Suprapubic skin (tissue), 4 donors: ENCODE data around the gene RSPRY1. TPM values are rescaled to one million over a fixed set of nuclear protein-coding genes. Genes with fewer than 3 reads are reported as not detected.

Experiments used
- DNase-seq, 2 donors: peaks; one replicate each; pipeline ENCODE4 v3.0.0-alpha.2; 2019; ENCODE audit warnings: low spot score in 2 of 2
- H3K27ac ChIP-seq: fragments of 200-600 bp; sonication (generic); one replicate; pipeline ENCODE4 v1.5.1; 2019
- H3K27me3 ChIP-seq: fragments of 200-600 bp; sonication (generic); one replicate; pipeline ENCODE4 v1.5.1; 2019
- H3K36me3 ChIP-seq: fragments of 200-600 bp; sonication (generic); one replicate; pipeline ENCODE4 v1.5.1; 2019
- H3K4me1 ChIP-seq: fragments of 200-600 bp; sonication (generic); one replicate; pipeline ENCODE4 v1.5.1; 2019
- H3K4me3 ChIP-seq: fragments of 200-600 bp; sonication (generic); one replicate; pipeline ENCODE4 v1.5.1; 2019; ENCODE audit warnings: mild to moderate bottlenecking
- H3K9me3 ChIP-seq: fragments of 200-600 bp; sonication (generic); one replicate; pipeline ENCODE4 v1.5.1; 2019
- CTCF ChIP-seq, 2 donors: fragments of 200-600 bp in 1 of 2; fragments of 450-650 bp in 1 of 2; sonication (generic) in 1 of 2; IDR thresholded peaks; one replicate each; pipeline ENCODE4 v1.5.1; 2016 to 2019; ENCODE audit warnings: antibody characterized with exemption in 2 of 2, mild to moderate bottlenecking in 1 of 2, moderate library complexity in 1 of 2
- EP300 ChIP-seq: sonication (generic); formaldehyde crosslinking; IDR thresholded peaks from one replicate; pipeline ENCODE4 v1.6.1; 2017; ENCODE audit warnings: antibody characterized with exemption
- POLR2A ChIP-seq, 2 donors: fragments of 450-650 bp; IDR thresholded peaks; one replicate each; pipeline ENCODE4 v1.6.1; 2017; ENCODE audit warnings: antibody characterized with exemption in 2 of 2, mild to moderate bottlenecking in 2 of 2, moderate library complexity in 2 of 2
- POLR2AphosphoS5 ChIP-seq, 3 donors: sonication (generic); formaldehyde crosslinking; IDR thresholded peaks; one replicate each; pipeline ENCODE4 v1.6.1; 2017; ENCODE audit warnings: antibody characterized with exemption in 3 of 3
- WGBS: methylation state at CpG from one replicate; pipeline ENCODE4 v1.1.5; 2018; 5-methylcytosine and 5-hydroxymethylcytosine counted together
- total RNA-seq, 4 donors: library from RNA; depleted of rRNA; stranded (reverse); fragments of >200 nt; gene quantifications; one replicate each; pipeline ENCODE4 v1.1.0, GENCODE V29; 2016

Gene RSPRY1
- total RNA-seq, 4 donors from 2014 or later, result 16.3 to 48.3 (median 35.2) TPM

DNA sequence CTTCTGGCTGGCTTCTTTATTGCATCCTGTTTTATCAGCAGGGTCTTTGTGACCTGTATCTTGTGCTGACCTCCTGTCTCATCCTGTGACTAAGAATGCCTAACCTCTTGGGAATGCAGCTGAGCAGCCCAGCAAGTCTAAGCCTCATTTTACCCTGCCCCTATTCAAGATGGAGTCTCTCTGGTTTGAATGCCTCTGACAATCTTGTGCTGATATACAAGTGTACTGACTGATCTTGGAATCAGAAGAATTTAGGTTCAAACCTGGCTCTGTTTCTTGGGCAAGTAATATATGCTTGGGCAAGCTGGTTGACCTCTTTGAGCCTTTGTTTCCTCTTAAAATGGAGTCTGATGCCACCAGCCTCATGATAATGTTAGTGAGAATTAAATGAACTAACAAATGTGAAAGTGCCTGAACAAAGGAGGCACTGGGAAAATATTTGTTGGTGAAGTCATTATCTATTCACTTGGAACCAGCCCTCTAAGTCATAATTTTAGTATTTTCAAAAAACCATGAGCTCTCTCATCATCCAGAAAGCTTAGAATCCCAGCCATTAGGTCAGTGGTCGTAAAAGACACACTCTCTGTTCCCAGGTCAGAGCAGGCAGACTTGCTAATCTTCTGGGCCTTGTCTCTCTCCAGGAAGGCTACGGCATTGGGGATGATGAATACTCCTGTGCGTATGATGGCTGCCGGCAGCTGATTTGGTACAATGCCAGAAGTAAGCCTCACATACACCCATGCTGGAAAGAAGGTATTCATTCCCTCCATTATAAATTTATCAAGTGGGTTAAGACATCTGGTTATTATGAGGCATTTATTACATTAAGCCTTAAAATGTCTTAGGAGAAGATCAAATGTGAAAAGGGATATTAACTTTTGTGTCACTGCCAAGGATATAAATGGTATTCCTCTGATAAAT, 40.8 kb downstream of the RSPRY1 start:
- DNase-seq, result no peak
- no peaks in the 10 kb centered on the region for H3K27me3 ChIP-seq
- no peaks in the 10 kb centered on the region for H3K9me3 ChIP-seq
- WGBS, result 96% methylated on average over 4 of the region's 4 CpGs
- H3K36me3 ChIP-seq, result peaks cover 91% of the 10 kb centered on the region
- no peak overlapping the region for H3K4me3 ChIP-seq
- no peak overlapping the region for H3K27ac ChIP-seq
- peaks cover 4% of the 10 kb centered on the region for H3K4me1 ChIP-seq
- TF ChIP-seq POLR2A (IDR thresholded peaks at IDR 0.05), result no peak
- TF ChIP-seq CTCF (IDR thresholded peaks at IDR 0.05), result no peak

DNA sequence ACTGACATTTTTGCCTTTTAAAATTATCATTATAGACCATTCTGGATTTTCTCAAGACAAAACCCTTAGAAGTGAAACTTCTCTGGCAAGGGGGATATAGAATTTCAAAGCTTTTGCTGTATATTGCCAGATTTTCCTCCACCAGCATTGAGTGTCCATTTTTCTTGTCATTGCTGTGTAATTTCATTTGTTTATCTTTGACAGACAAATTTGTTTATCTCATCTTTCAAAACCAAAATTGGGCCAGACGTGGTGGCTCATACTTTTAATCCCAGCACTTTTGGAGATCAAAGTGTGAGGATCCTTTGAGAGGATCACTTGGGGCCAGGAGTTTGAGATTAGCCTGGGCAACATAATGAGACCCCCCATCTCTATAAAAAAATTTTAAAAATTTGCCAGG, 43.0 kb downstream of the RSPRY1 start:
- TF ChIP-seq EP300, result no peak
- no peak for TF ChIP-seq POLR2AphosphoS5 (IDR thresholded peaks at IDR 0.05)
- TF ChIP-seq POLR2A (IDR thresholded peaks at IDR 0.05), result no peak
- no peak for TF ChIP-seq CTCF (IDR thresholded peaks at IDR 0.05)
- WGBS, result 75% methylated on average over 1 of the region's 1 CpG

GRCh38 chr16:57231821-57232350, 45.8 kb downstream of the RSPRY1 start:
- Histone ChIP-seq H3K9me3 (no peaks in the 10 kb centered on the region), H3K27me3 (no peaks in the 10 kb centered on the region), H3K27ac (no peak overlapping the region), H3K36me3 (peaks cover 98% of the 10 kb centered on the region), H3K4me3 (no peak overlapping the region), H3K4me1 (peaks cover 4% of the 10 kb centered on the region)
- DNase-seq, result no peak
- WGBS, result 49% methylated on average over 3 of the region's 3 CpGs
- no peak for TF ChIP-seq POLR2AphosphoS5 (IDR thresholded peaks at IDR 0.05)

More for the DNA sequence above, 43.0 kb downstream of the RSPRY1 start:
- no peak overlapping the region for H3K4me3 ChIP-seq
- DNase-seq, result no peak
- peaks cover 4% of the 10 kb centered on the region for H3K4me1 ChIP-seq
- H3K9me3 ChIP-seq, result no peaks in the 10 kb centered on the region
- H3K27ac ChIP-seq, result no peak overlapping the region
- no peaks in the 10 kb centered on the region for H3K27me3 ChIP-seq
- peaks cover 96% of the 10 kb centered on the region for H3K36me3 ChIP-seq

DNA sequence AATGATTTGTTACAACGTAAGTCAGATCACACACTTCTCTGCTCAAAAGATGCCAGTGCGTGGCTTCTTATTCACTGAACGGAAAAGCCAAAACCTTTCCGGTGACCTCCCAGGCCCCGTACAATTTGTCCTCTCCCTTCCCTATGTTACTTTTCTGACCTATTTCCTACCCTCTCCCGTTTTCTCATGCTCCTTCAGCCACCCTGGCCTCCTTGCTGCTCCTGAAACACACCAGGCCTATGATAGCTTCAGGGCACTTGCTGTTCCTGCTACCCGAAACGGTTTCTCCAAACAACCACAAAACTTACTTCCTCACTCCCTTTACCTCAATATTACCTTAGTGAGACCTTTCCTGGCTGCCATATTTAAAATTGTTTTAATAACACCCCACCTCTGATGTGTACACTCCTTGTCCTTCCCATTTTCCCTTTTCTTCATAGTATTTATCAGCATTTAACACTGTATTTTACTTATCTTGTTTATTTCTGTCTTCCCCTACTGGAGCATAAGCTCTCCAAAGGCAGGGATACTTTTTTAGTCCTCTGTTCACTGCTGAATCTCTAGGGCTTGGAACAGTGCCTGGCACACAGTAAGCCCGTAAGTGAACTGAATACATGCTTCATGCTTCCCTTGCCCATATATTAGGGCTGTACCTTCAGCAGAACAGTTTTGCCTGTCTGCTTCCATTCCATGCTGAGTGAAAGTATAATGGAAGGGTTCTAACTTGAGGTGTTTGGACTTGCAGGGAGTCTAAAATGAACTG, 48.0 kb downstream of the RSPRY1 start:
- H3K4me1 ChIP-seq, result peaks cover 4% of the 10 kb centered on the region
- 90% methylated on average over 9 of the region's 9 CpGs for WGBS
- H3K36me3 ChIP-seq, result peaks cover 100% of the 10 kb centered on the region
- no peaks in the 10 kb centered on the region for H3K9me3 ChIP-seq
- DNase-seq, result no peak
- no peaks in the 10 kb centered on the region for H3K27me3 ChIP-seq
- H3K27ac ChIP-seq, result no peak overlapping the region
- TF ChIP-seq CTCF (IDR thresholded peaks at IDR 0.05), result no peak
- TF ChIP-seq POLR2AphosphoS5 (IDR thresholded peaks at IDR 0.05), result no peak
- no peak for TF ChIP-seq EP300
- TF ChIP-seq POLR2A (IDR thresholded peaks at IDR 0.05), result no peak
- no peak overlapping the region for H3K4me3 ChIP-seq

GRCh38 chr16:57234707-57235092, 48.6 kb downstream of the RSPRY1 start:
- Histone ChIP-seq H3K36me3 (peaks cover 96% of the 10 kb centered on the region), H3K4me3 (no peak overlapping the region), H3K4me1 (peaks cover 4% of the 10 kb centered on the region), H3K27me3 (no peaks in the 10 kb centered on the region), H3K27ac (no peak overlapping the region), H3K9me3 (no peaks in the 10 kb centered on the region)
- TF ChIP-seq POLR2AphosphoS5 (IDR thresholded peaks at IDR 0.05), result no peak
- TF ChIP-seq EP300, result no peak
- TF ChIP-seq POLR2A (IDR thresholded peaks at IDR 0.05), result no peak
- TF ChIP-seq CTCF (IDR thresholded peaks at IDR 0.05), result no peak
- DNase-seq, result no peak
